HG03135 (cell line): ENCODE measurements around the gene VTI1A.

ENCODE experiments used
- ATAC-seq: cut with Tn5 transposase; IDR thresholded peaks from one replicate; pipeline ENCODE4 v1.9.1; 2021; ENCODE audit warnings: mild to moderate bottlenecking, moderate library complexity; ENCODE audit not compliant: unreplicated experiment

The VTI1A gene

DNA sequence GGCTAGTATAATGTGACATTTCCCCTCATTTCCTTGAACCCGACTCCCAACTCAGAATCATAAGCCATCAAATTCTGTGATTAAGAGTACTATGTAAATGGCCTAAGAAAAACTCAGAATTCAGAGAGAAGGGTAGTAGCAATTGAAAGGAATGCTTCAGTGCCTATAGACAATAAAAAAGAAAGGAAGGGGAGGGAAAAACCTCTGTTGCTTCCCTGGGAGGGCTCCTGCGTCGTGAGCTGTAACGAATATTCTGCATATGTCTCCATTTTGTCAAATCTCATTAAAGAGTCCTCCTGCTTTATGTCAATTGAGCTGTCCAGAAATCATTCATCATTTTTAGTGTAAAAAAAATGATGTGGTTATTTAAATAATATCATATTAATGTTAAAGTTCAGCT is 223.0 kb downstream of the VTI1A start:
- no peak for ATAC-seq

DNA sequence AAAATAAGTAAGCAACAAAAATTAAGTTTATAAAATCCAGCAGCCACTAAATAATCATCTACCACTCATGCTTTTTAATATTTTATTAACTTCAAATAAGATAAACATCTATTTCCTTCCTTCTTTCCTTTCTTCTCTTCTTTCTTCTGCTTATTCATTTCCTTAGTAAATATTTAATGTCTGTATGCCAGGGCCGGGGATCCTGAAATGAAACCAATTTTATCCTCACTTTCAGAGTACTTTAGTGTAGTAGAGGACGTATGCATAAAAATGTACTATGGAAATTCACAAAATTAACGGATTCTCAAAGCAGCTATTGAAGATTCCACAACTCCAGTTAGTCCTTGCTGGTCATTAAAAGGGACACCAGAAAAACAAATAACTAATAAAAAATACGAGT is 224.7 kb downstream of the VTI1A start:
- ATAC-seq: no peak

DNA sequence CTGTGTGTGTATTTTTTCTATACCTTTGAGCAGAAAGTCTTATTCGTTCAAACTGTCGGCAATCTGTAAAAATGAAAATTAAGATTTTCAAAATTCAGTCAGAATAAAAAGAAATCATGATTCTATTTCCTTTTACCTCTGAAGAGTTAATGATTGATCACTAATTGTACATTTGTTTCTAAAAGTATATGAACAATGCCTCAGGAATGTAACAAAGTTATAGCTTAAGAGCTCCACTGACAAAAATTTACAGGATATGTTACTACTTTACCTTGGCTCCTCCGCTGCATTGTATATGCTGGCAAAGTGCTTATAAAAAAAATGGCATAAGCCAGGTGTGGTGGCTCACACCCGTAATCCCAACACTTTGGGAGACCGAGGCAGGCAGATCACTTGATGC is 225.7 kb downstream of the VTI1A start:
- ATAC-seq: no peak

DNA sequence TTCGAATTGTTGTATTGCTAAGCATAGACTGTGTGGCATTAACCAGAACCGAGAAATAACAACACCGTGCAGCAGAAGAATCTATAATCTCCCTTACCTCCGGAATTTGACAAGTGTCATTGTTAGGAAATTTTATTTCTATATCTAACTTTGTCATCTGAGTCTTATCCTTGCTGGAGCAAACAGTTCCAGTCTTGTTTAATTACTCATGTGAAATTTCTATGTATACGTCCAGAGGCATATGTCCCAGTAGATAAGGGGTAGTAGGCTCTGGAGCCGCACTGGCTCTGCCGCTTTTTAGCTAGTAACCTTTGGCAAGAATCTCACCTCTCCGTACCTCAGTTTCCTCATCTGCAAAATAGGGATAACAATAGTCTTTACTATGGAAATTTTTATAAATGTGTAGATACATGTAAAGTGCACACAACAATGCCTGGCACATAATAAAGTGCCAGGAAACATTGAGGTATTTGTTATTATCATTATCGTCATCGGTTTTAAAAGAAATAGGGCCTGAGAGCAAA is 228.6 kb downstream of the VTI1A start:
- ATAC-seq: no peak

DNA sequence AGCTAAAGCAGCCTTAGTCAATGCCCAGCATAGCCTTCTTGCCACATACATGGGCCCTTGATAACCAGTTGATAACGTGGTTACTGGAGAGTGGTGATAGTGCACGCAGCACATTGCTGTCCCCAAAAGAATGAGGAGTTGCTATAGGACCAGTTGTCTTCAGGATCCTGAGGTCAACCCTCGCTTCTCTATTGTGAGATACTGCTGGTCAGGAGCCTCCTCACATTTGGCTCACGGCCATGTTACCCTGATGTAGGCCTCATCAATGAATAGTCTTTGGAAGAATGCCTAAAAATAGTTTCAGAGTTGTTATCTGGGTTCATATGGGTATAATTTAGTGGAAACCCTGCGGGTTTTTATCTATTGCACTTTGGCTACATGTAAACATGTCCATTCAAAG is 230.7 kb downstream of the VTI1A start:
- ATAC-seq: no peak

DNA sequence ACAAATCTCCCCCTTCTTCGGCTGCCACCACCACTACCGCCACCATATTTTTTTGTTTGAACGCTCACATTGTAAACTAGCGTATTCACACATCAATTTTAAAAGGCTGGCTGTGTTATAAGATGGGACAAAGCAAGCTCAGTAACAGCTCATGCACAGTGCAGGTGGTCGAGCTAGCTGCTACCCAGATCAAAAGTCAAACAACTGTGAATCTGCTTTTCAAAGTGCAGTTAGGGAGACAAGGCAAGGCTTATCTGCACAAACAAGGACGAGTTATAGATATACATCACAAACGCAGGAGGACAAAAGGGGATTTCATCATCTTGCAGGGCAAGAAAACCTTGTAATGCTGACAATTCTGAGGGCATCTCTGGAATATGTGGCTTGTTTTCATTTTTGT is 231.6 kb downstream of the VTI1A start:
- no peak for ATAC-seq

DNA sequence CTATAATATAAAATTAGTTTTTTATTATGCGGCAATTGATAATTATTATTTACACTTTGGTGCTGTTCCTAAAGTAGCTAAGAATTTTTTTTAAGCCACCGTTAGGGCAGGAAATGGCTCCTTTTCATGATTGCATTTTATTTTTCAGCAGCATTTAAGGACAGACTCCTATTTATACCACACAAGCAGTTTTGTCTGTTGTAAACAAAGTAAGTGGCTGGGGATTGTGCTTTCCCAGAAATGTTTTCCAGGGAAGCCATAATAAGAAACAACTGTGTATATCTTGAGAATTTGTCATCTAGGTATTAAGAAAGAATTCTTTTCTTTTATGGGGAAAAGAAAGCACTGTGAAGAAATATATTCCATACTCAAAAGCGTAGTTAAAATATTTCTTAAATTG is 232.0 kb downstream of the VTI1A start:
- no peak for ATAC-seq

DNA sequence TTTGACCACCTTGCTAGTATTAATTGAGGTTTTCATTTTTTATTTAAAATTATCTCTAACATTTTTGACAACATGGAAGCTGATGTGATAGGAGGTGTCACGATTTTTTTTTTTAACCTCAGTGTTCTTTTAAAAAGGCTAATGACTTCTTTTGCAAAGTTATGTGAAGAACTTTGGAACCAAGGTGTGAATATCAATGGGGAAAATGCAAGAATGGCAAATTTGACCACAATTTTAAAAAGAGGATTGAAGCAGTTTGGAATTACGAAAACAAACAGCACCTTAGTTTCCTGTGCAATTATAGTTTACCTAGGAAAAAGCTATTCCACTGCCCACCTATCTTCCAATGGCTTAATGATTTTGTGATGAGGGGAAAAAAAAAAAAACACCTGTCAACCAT is 232.4 kb downstream of the VTI1A start:
- ATAC-seq: no peak

DNA sequence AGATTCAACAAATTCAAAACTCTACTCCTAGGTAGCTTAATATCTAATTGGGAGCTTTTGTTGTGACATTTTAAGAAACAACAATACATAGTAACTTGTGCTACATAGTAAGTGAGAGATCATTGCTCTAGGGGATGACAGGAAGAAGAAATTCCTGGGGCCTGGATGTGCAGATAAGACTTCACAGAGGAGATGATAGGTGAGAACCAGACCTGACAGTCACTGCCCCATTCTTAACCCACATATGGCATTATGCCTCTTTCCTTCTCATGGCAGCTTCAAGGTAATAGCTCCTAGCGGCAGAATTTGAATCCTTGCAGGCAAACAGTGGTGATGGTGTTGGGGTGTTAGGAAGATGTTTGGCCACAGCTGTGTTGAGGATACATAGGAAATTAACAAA is 233.6 kb downstream of the VTI1A start:
- ATAC-seq: no peak

DNA sequence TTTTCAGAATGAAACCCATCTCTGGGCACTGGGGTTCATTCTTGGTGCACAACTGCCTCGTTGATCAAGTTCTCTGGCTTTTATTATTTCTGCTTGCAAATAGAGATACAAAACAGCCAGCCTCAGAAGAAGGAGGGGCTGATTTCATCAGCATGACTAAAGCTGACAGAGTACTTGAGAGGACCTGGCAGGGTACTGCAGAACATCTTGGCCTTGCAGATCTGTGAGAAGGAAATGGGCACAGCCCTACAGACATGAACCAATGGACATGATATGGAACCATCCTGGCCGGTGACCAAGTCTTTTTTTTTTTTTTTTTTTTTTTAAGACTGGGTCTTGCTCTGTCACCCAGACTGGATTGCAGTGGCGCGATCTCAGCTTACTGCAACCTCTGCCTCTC is 240.6 kb downstream of the VTI1A start:
- ATAC-seq: no peak

DNA sequence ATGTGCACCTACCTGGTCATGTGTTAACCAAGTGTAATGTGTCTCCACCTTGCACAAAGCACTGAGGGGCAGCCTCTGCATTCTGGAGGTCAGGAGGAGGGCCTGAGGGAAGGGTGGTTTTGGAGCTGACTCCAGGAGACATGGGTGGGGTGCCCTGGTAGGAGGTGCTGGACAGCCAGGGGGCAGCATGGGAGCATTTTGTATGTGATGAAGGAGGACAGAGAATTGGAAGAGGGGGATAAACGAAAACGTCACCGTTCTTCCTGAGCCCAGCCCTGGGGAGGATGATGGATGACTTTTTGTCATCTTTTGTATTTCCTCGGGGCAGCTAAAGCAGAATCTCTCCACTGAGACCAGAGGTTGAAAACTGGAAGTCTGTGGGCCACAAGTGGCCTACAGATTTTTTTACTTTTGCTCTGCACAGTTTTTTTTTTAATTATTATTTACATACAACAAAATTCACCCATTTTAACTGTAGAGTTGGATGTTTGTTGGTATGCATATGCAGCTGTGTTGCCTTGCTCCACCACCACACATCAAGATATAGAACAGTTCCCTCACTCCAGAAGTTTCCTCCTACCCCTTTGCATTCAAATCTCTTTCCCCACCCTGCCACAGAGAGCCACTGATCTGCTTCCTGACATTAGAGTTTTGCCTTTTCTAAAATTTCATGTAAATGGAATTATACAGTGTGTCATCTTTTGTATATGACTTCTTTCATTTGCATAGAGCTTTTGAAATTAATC is 242.5 kb downstream of the VTI1A start:
- ATAC-seq: no peak

DNA sequence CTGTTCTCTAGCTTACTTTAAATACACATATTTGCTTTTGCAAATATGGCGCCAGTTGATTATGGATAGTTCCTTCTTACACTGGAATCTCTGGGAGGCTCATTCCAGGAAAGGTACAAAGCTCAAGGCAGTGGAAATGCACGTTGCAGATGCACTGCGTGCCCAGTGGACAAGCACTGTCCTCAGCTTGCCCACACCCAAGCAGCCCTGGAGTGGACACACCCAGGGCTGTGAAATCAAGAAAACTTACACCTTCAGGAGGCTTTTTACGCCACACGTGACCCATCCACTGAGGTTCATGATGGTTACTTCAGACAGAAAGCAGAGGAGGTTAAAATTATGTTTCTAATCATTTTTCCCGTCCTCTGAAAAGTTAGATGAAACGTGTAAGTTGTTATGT is 248.5 kb downstream of the VTI1A start:
- no peak for ATAC-seq

DNA sequence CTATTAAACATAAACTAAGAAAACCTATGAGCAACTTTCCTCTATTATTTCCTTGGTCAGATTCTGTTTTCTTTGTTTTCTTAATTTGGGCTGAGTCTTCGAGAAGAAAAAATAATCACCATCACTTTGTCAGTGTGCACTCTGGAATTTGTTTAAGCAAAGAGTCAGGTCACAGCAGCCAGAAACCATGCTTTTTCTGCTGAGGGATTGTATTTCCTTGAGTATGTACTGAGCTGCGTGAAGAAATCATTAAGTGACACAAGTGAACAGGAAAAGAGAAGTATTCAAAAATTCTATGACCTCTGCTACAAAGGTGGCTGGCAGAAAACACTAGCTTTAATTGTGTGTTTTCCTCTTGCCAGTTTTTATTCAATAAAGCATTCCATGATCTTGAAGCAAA is 249.6 kb downstream of the VTI1A start:
- ATAC-seq: no peak

DNA sequence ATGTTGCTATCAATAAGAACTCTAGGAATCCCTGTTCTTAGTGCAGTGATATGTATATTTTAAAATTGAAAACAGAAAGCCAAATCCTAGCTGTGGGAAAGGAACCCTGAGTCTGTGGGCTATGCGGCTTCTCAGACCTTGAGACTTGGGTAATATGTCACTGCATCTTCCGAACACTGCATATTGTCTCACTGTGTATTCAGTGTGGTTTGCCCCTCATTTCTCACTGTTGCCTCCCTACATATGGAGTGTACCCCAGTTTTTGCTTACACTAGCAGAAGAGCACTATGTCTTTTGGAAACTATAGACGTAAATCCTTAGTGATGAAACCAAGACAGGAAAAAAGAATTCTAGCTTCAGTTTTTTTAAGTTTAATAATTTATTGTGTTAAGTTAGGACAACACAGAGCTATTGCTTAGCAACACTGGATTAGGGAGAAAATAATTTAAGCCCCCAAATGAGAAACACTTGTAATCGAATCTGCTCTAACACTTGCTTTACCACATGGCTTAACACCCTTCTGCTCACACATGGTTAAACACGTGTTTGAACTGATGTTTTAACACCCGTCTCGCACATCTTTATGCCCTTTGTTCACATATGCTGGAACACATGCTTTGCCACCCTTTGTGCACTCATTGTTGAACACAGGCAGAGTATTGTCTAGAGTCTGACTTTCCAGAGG is 251.3 kb downstream of the VTI1A start:
- no peak for ATAC-seq

DNA sequence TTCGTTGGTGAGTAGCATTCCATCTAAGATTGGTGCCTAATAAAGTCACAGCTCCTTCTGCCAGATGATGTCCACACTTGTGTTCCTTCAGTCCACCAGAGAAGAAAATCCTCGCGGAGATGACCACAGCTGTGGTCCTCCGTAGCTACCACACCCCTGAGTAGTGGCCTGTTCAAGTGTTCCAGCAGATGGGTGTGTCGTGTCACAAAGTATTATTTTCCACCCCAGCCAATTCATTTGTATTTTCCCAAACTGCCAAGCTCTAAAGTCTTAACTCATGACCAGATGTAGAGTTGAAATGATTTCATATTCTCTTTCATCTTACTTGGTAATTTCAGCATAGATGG is 251.8 kb downstream of the VTI1A start:
- no peak for ATAC-seq

DNA sequence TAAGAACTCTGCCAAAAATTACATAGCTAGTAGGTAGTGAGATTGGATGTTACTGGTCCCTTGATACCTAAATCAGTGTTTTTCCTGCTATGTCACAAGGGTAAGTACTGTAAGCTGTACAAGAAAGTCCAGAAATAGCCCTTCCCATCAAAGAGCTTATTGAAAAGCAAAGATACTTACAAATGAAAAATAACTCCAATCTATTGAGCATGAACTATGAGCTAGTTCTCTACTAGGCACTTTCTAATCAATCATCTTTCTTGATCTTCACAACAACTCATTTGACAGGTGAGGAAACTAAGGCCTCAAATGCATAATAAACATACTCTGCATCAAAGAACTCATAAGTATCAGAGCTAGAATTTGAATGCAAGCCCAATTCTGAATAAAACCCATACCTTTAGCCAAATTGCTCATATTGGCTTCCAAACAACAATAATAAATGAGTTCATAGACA is 253.2 kb downstream of the VTI1A start:
- ATAC-seq: no peak

DNA sequence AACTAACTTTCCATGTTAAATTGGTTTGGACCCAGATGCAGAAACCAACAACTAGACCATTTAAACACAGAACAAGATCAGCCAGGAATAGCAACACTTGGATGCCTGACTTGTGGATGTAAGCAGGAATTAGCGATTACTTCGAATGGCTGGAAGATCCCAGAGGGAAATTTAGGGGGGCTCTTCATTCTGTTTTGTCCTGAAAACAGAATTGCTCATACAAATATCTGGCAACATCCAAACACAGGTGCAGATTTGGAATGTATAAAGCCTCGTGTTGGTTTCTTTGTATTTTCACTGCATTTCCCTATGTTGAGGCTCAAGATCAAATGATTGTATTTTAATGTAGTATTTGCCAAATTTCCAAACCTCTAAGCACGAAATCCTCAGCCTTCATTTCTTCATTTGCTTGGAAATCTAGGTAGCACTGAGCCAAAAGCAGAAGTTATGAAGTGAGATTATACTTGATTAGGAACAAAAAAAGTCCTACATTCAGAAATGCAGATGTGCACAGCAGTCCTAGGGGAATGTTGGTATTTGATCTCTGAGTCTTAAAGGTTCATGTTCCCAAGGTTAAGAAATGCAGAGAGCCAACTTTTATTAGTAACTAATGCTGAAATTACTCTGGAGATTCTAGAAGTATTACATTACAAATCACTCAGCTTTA is 254.3 kb downstream of the VTI1A start:
- no peak for ATAC-seq

DNA sequence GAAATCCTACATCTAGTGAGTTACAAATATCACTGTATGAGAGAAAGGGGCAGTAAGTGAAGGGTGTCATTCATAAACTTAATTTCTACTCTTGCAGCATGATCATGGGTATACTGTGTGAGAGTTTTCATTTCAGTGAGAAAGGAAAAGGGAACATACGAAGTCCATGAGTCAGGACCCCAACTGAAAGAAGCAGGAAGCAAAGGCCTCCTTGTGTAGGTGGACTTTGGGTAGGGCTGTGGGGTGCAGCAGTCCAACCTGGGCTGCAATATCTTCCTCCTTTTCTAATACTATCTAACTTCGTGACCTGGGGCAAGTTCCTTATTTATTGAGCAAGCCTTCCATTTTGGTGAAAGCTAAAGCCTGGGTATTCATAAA is 254.9 kb downstream of the VTI1A start:
- no peak for ATAC-seq

DNA sequence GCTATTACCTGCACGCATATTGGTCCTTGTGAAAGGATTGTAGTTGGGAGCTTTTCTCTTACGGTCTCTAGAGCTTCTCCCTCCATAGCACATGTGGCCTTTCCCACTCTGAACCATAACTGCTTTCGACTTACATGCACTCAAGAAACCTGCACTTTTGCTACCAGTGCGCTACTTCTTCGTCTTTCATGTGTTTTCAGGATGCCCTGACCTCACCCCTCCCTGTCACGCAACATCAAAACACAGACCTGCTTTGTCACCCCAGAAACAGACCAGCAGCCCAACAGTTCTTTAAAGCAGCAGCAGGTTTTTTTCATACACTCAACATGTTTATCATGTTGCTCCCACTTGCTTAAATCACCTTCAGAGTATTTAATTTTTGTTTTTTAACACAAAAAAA is 259.6 kb downstream of the VTI1A start:
- no peak for ATAC-seq

DNA sequence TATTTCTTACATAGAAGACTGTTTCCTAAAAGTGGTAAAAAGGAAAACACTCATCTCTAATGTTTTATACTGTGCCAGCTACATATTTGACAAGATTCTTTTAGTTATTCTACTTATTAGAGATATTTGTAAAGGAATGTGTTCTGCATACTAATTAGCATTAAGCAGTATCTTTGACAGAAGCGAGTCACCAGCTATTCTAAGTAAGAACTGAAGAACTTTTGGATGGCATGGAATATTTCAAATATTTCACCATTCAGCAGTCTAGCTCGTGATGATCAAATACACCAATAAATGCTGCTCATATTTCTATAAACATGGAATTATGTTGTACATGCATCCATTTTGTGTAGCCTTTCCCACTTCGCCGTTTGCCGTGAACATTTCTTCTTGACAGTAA is 261.4 kb downstream of the VTI1A start:
- ATAC-seq: no peak

DNA sequence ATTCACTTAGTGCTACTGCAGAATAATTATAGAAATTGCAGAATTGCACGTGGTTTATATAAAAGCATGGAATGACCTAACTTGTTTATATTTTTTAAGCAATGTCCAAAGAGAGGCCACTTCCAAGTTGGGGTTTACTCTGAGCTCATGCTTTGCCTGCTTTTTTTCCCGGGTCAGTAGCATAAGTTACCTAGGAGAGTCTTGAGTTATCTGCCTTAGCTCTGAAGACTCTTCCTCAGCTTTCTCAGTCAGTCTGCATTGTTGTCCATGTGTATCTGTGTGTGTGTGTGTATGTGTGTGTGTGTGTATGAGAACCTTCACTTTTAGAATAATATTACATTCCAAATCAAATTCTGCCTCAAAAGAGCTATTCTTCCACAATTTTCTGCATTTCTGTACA is 263.5 kb downstream of the VTI1A start:
- ATAC-seq: no peak

DNA sequence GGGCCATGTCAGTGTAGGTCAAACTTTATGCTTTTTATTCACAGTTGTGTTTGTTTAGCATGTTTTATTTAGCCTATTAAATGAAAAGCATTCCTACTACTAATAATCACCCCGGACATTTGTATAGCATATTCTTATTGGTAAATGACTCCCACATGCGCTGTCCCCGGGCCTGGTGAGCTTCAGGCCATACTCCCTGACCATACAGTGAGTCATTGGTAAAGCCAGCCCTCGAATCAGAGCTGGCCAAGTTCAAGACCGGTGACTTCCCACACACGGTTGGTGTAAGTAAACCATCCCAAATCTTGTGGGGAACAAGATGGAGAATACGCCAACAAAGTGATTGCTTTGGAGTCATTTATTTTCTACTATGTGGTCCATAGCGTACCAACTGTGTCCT is 264.4 kb downstream of the VTI1A start:
- ATAC-seq: no peak
